SU-DHL-6 (cell line): ENCODE measurements around the gene ZNF362.

Source experiments
- H2AFZ ChIP-seq: fragments of 200-600 bp; sonication (generic); 2 replicates; pipeline ENCODE4 v1.6.1; 2014; ENCODE audit warnings: low read depth, mild to moderate bottlenecking, moderate library complexity, mixed read lengths, antibody characterized with exemption, low read length; ENCODE audit not compliant: severe bottlenecking
- H3F3A ChIP-seq: fragments of 200-600 bp; shearing (Covaris generic); 2 replicates; pipeline ENCODE4 v1.6.0; 2016; ENCODE audit warnings: antibody characterized with exemption, mild to moderate bottlenecking; ENCODE audit not compliant: insufficient read depth
- H3K27ac ChIP-seq: fragments of 200-600 bp; sonication (generic); 2 replicates; pipeline ENCODE4 v1.5.1; 2016; ENCODE audit warnings: low read depth, mild to moderate bottlenecking, low read length, moderate library complexity, mixed read lengths
- H3K27me3 ChIP-seq: fragments of 200-600 bp; sonication (generic), shearing (Covaris generic); 2 replicates; pipeline ENCODE4 v1.6.0; 2014; ENCODE audit warnings: mild to moderate bottlenecking, low read length
- H3K36me3 ChIP-seq: fragments of 200-600 bp; sonication (generic); 2 replicates; pipeline ENCODE4 v1.6.1; 2014; ENCODE audit warnings: mild to moderate bottlenecking, low read length, mixed read lengths
- H3K4me2 ChIP-seq: fragments of 300-600, 200-600 bp; shearing (Covaris generic), sonication (generic); 2 replicates; pipeline ENCODE4 v1.6.0; 2014; ENCODE audit warnings: low read length, low read depth, mild to moderate bottlenecking; ENCODE audit not compliant: poor library complexity, severe bottlenecking
- H3K4me3 ChIP-seq: fragments of 200-600 bp; sonication (generic); 2 replicates; pipeline ENCODE4 v1.5.1; 2014; ENCODE audit warnings: antibody characterized with exemption, low read length, mild to moderate bottlenecking, mixed read lengths; ENCODE audit not compliant: insufficient read depth, poor library complexity, severe bottlenecking
- H3K79me2 ChIP-seq: fragments of 200-600 bp; sonication (generic); 2 replicates; pipeline ENCODE4 v1.6.1; 2014; ENCODE audit warnings: mild to moderate bottlenecking, low read length, moderate library complexity; ENCODE audit not compliant: insufficient read depth
- H3K9ac ChIP-seq: fragments of 200-600 bp; sonication (generic); 2 replicates; pipeline ENCODE4 v1.7.0; 2014; ENCODE audit warnings: mild to moderate bottlenecking, low read length
- H3K9me2 ChIP-seq: fragments of 200-600 bp; sonication (generic); replicated peaks from 2 replicates; pipeline ENCODE4 v1.6.1; 2014; ENCODE audit warnings: low read length; ENCODE audit not compliant: insufficient read depth
- H3K9me3 ChIP-seq: fragments of 200-600 bp; sonication (generic); 2 replicates; pipeline ENCODE4 v1.6.1; 2014; ENCODE audit warnings: low read length, mixed read lengths; ENCODE audit not compliant: insufficient read depth
- H4K20me1 ChIP-seq: fragments of 200-600 bp; sonication (generic); 2 replicates; pipeline ENCODE4 v1.6.1; 2014; ENCODE audit warnings: low read depth, mild to moderate bottlenecking, antibody characterized with exemption, low read length, moderate library complexity, mixed read lengths
- CTCF ChIP-seq: fragments of 200-600 bp; sonication (generic); IDR thresholded peaks from one replicate; pipeline ENCODE4 v1.5.1; 2017; ENCODE audit warnings: antibody characterized with exemption, mild to moderate bottlenecking, low read length, moderate library complexity; ENCODE audit not compliant: insufficient read depth, poor library complexity, severe bottlenecking
- EZH2phosphoT487 ChIP-seq: fragments of 200-600 bp; sonication (generic), shearing (Covaris generic); conservative IDR thresholded peaks from 2 replicates; pipeline ENCODE4 v1.6.1; 2018; ENCODE audit warnings: mild to moderate bottlenecking, antibody characterized with exemption, low read length, moderate library complexity, mixed read lengths

Gene ZNF362

DNA sequence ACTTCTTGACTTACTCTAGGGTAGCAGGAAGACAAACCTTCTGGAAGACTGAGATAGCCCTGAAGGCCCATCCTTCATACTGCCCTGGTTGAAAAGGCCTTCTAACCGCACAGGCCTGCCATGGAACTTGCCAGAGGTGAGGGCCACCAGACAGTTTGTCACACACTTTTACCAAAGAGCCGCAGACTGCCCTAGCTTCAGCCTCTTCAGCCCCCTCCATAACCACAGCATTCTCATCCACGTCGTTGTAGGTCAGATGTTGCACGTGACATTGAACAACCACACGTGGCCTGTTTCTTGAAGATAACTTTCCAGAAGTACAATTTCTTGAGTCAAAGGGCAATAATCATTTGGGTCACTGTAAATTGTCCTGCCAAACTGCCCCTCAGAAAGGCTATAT is 18.9 kb downstream of the ZNF362 start:
- Histone ChIP-seq H3K27me3 (no peaks in the 10 kb centered on the region), H4K20me1 (no peaks in the 10 kb centered on the region)
- no peak for TF ChIP-seq EZH2phosphoT487
- no peak for TF ChIP-seq CTCF

GRCh38 chr1:33275706-33276572 is 19.6 kb downstream of the ZNF362 start:
- no peak overlapping the region for H3K27ac ChIP-seq
- no peak overlapping the region for H3K9ac ChIP-seq
- H3F3A ChIP-seq = no peaks in the 10 kb centered on the region
- H3K9me2 ChIP-seq = no peaks in the 10 kb centered on the region
- no peaks in the 10 kb centered on the region for H3K27me3 ChIP-seq
- H3K4me2 ChIP-seq = no peak overlapping the region
- H3K79me2 ChIP-seq = no peaks in the 10 kb centered on the region
- no peak overlapping the region for H2AFZ ChIP-seq
- H3K9me3 ChIP-seq = no peaks in the 10 kb centered on the region
- H3K4me3 ChIP-seq = no peak overlapping the region
- TF ChIP-seq CTCF (no peak), EZH2phosphoT487 (no peak)
- no peaks in the 10 kb centered on the region for H4K20me1 ChIP-seq
- no peaks in the 10 kb centered on the region for H3K36me3 ChIP-seq

More for the DNA sequence above, 18.9 kb downstream of the ZNF362 start:
- no peak overlapping the region for H2AFZ ChIP-seq
- H3K36me3 ChIP-seq = no peaks in the 10 kb centered on the region
- H3F3A ChIP-seq = no peaks in the 10 kb centered on the region
- no peak overlapping the region for H3K9ac ChIP-seq
- H3K4me3 ChIP-seq = no peak overlapping the region
- H3K9me3 ChIP-seq = no peaks in the 10 kb centered on the region
- H3K4me2 ChIP-seq = no peak overlapping the region
- no peaks in the 10 kb centered on the region for H3K9me2 ChIP-seq
- no peaks in the 10 kb centered on the region for H3K79me2 ChIP-seq
- no peak overlapping the region for H3K27ac ChIP-seq

- Histone ChIP-seq H3K9me3 (no peaks in the 10 kb centered on the region), H3K27ac (no peak overlapping the region), H2AFZ (no peak overlapping the region), H4K20me1 (no peaks in the 10 kb centered on the region), H3K4me2 (no peak overlapping the region), H3K4me3 (no peak overlapping the region), H3F3A (no peaks in the 10 kb centered on the region), H3K9me2 (no peaks in the 10 kb centered on the region), H3K36me3 (no peaks in the 10 kb centered on the region), H3K27me3 (no peaks in the 10 kb centered on the region), H3K9ac (no peak overlapping the region), H3K79me2 (no peaks in the 10 kb centered on the region)
- no peak for TF ChIP-seq EZH2phosphoT487
- no peak for TF ChIP-seq CTCF
Observed at GRCh38 chr1:33276573-33277298, 20.4 kb downstream of the ZNF362 start.
